CD14-positive monocyte (primary cell): ENCODE measurements around the gene SUSD1. TPM values are rescaled to one million over a fixed set of nuclear protein-coding genes. Genes with fewer than 3 reads are reported as not detected.
A peak's percentile ranks its signal among the peaks of the same experiment; 100 is the strongest.

ENCODE experiments used
- DNase-seq, 3 donors: peaks; one replicate each; pipeline ENCODE4 v3.0.0-alpha.2; 2011 to 2022
- H2AFZ ChIP-seq: 2 replicates; pipeline ENCODE4 v1.6.0; 2012; ENCODE audit warnings: mild to moderate bottlenecking, low read depth, low read length, inconsistent platforms; ENCODE audit not compliant: insufficient read depth, poor library complexity, severe bottlenecking
- H3K27ac ChIP-seq, 2 donors: 1 replicate in 1 of 2; 2 replicates in 1 of 2; pipeline ENCODE4 v1.5.1; 2012 to 2013; ENCODE audit warnings: low read length in 2 of 2, control low read depth in 1 of 2, inconsistent platforms in 1 of 2, low read depth in 1 of 2, mild to moderate bottlenecking in 1 of 2
- H3K27me3 ChIP-seq, 2 donors: one replicate each; pipeline versions ENCODE4 v1.6.0 to v1.6.1; 2011 to 2013; ENCODE audit warnings: low read length in 2 of 2; ENCODE audit not compliant: control insufficient read depth in 2 of 2, insufficient read depth in 2 of 2
- H3K36me3 ChIP-seq, 2 donors: replicated peaks in 1 of 2; 1 replicate in 1 of 2; 2 replicates in 1 of 2; pipeline versions ENCODE4 v1.5.1 to v1.6.1; 2012 to 2013; ENCODE audit warnings: low read length in 2 of 2, control low read depth in 1 of 2, inconsistent platforms in 1 of 2, mild to moderate bottlenecking in 1 of 2; ENCODE audit not compliant: insufficient read depth in 2 of 2, control insufficient read depth in 1 of 2
- H3K4me1 ChIP-seq, 2 donors: 1 replicate in 1 of 2; 2 replicates in 1 of 2; pipeline versions ENCODE4 v1.5.1 to v1.6.1; 2012 to 2013; ENCODE audit warnings: low read length in 2 of 2, control low read depth in 1 of 2, inconsistent platforms in 1 of 2, mild to moderate bottlenecking in 1 of 2, moderate library complexity in 1 of 2; ENCODE audit not compliant: insufficient read depth in 2 of 2, control insufficient read depth in 1 of 2
- H3K4me2 ChIP-seq: replicated peaks from 2 replicates; pipeline ENCODE3; 2012; ENCODE audit warnings: low read length, moderate library complexity, mild to moderate bottlenecking; ENCODE audit not compliant: poor library complexity, severe bottlenecking; ENCODE audit errors: extremely low read depth
- H3K4me3 ChIP-seq, 3 experiments: fragments of 200-600 bp in 1 of 3; sonication (generic) in 1 of 3; replicated peaks in 1 of 3; 1 replicate in 2 of 3; 2 replicates in 1 of 3; pipeline ENCODE4 v1.5.1; 2011 to 2013; ENCODE audit warnings: low read length in 3 of 3, mild to moderate bottlenecking in 3 of 3, control low read depth in 2 of 3, low read depth in 2 of 3, inconsistent platforms in 1 of 3, moderate library complexity in 1 of 3
- H3K79me2 ChIP-seq: 2 replicates; pipeline ENCODE4 v1.6.0; 2012; ENCODE audit warnings: mild to moderate bottlenecking, control low read depth, inconsistent platforms, low read length, moderate library complexity; ENCODE audit not compliant: insufficient read depth
- H3K9ac ChIP-seq: 2 replicates; pipeline ENCODE4 v1.6.0; 2017; ENCODE audit warnings: low read length, mild to moderate bottlenecking; ENCODE audit not compliant: insufficient read depth, poor library complexity, severe bottlenecking
- H3K9me3 ChIP-seq, 2 donors: replicated peaks in 1 of 2; 1 replicate in 1 of 2; 2 replicates in 1 of 2; pipeline versions ENCODE4 v1.5.1 to v1.6.1; 2012 to 2013; ENCODE audit warnings: low read length in 2 of 2, control low read depth in 1 of 2; ENCODE audit not compliant: control insufficient read depth in 1 of 2, insufficient read depth in 1 of 2
- H4K20me1 ChIP-seq: 2 replicates; pipeline ENCODE4 v1.6.0; 2012; ENCODE audit warnings: mild to moderate bottlenecking, low read length, control low read depth, moderate library complexity; ENCODE audit not compliant: insufficient read depth
- H3K27ac Mint-ChIP-seq, 7 donors: one replicate each; pipeline ENCODE4 v1.8.0; 2020; ENCODE audit warnings: mild to moderate bottlenecking in 7 of 7, mixed read lengths in 7 of 7, moderate library complexity in 6 of 7, inconsistent platforms in 2 of 7
- H3K27me3 Mint-ChIP-seq, 3 donors: one replicate each; pipeline ENCODE4 v1.8.0; 2021 to 2022; ENCODE audit warnings: low read depth in 3 of 3, mild to moderate bottlenecking in 3 of 3, mixed read lengths in 3 of 3, moderate library complexity in 3 of 3, inconsistent platforms in 1 of 3
- H3K36me3 Mint-ChIP-seq, 2 donors: one replicate each; pipeline ENCODE4 v1.8.0; 2020; ENCODE audit warnings: mixed read lengths in 2 of 2, inconsistent platforms in 1 of 2, mild to moderate bottlenecking in 1 of 2
- H3K4me1 Mint-ChIP-seq: one replicate; pipeline ENCODE4 v1.8.0; 2020; ENCODE audit warnings: mild to moderate bottlenecking, mixed read lengths
- H3K4me3 Mint-ChIP-seq, 2 donors: one replicate each; pipeline ENCODE4 v1.8.0; 2020; ENCODE audit warnings: mild to moderate bottlenecking in 2 of 2, mixed read lengths in 2 of 2, moderate library complexity in 1 of 2
- H3K9me3 Mint-ChIP-seq, 7 donors: one replicate each; pipeline ENCODE4 v1.8.0; 2020 to 2022; ENCODE audit warnings: mixed read lengths in 7 of 7, mild to moderate bottlenecking in 6 of 7, moderate library complexity in 6 of 7, inconsistent platforms in 2 of 7
- WGBS: methylation state at CpG from one replicate; pipeline ENCODE4 v1.1.5; 2013; ENCODE audit warnings: missing lambda C conversion rate; ENCODE audit not compliant: insufficient coverage; 5-methylcytosine and 5-hydroxymethylcytosine counted together
- intact Hi-C, 2 donors: fragments of 100-400 bp; cut with micrococcal nuclease; formaldehyde crosslinking; loops; one replicate each; pipeline versions ENCODE4 v1.15.0 to v1.15.1; 2023
- polyA plus RNA-seq, 3 donors: library from polyadenylated mRNA; depleted of rRNA in 1 of 3; unstranded in 2 of 3; stranded (reverse) in 1 of 3; fragments of 300-500 nt in 2 of 3; fragments of >200 nt in 1 of 3; fragmentation: Illumina TruSeq in 2 of 3; gene quantifications; 1 replicate in 2 of 3; 2 replicates in 1 of 3; pipeline ENCODE4 v1.2.3, GENCODE V29; 2012 to 2021
- TF ChIP-seq, protein P1 (sequence below): fragments of 200-600 bp; IDR thresholded peaks from one replicate; pipeline ENCODE4 v1.8.0; 2022; ENCODE audit warnings: antibody characterized with exemption, mild to moderate bottlenecking

The SUSD1 gene
- polyA plus RNA-seq, 3 donors: 29.1 to 42.3 (median 30.9) TPM

DNA sequence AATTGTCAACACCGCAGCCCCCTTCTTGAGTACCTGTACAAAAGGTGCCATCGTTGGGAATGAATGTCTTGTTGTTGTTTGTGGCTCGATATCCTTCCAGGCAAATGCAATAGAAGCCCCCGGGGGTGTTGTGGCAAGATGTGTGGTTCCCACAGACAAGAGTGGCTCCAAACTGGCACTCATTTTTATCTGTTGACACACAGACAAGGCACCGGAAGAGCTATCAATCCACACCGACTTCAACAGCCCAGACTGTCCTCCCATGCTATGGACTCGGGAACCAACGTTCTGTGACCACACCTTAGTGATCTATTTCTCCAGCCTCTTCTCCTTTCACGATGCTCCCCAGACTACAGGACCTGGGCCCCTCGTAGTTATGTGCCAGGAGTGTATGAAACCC is 25.9 kb downstream of the SUSD1 start:
- WGBS: 100% methylated on average over 5 of the region's 10 CpGs

DNA sequence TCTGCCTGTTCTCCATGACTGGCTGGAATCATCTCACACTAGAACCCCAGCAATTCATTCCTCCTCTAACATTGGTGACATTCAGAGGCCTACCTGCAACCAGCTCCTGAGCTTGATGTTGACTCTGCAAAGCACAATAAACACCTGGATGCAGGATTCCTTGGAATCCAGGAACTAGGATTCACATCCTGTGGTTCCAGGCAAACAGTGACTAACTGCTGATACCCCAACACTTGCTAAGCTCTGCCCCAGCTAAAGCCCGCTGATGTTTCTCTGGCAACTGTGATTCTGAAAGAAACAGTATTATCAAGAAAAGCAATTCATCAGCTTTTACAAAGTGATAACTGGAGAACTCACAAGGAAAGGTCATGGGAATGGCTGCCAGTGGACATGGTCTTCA is 29.2 kb downstream of the SUSD1 start:
- Histone ChIP-seq H3K4me2 (no peak overlapping the region), H2AFZ (no peak overlapping the region), H3K27me3 (no peaks in the 10 kb centered on the region), H3K9ac (no peak overlapping the region), H3K36me3 (peaks cover 83 to 97% of the 10 kb centered on the region in 2 donors), H3K4me3 (no peak overlapping the region), H3K79me2 (no peaks in the 10 kb centered on the region), H3K4me1 (no peaks in the 10 kb centered on the region), H3K9me3 (no peaks in the 10 kb centered on the region), H4K20me1 (peaks cover 4% of the 10 kb centered on the region), H3K27ac (peak overlapping the region in 1 of 2 donors; percentile 4)
- WGBS: no CpG with 5 or more reads among the region's 1 CpG
- Mint-ChIP-seq H3K36me3 (peaks cover 63 to 81% of the 10 kb centered on the region in 2 donors), H3K9me3 (peaks cover 0 to 2% (median 0%) of the 10 kb centered on the region in 7 donors), H3K27me3 (peaks cover 0 to 3% (median 0%) of the 10 kb centered on the region in 3 donors), H3K27ac (peak overlapping the region in 2 of 7 donors; percentile 51 to 80), H3K4me1 (no peaks in the 10 kb centered on the region), H3K4me3 (no peak overlapping the region)
- intact Hi-C loops: no loop called here
- TF ChIP-seq, protein P1, sequence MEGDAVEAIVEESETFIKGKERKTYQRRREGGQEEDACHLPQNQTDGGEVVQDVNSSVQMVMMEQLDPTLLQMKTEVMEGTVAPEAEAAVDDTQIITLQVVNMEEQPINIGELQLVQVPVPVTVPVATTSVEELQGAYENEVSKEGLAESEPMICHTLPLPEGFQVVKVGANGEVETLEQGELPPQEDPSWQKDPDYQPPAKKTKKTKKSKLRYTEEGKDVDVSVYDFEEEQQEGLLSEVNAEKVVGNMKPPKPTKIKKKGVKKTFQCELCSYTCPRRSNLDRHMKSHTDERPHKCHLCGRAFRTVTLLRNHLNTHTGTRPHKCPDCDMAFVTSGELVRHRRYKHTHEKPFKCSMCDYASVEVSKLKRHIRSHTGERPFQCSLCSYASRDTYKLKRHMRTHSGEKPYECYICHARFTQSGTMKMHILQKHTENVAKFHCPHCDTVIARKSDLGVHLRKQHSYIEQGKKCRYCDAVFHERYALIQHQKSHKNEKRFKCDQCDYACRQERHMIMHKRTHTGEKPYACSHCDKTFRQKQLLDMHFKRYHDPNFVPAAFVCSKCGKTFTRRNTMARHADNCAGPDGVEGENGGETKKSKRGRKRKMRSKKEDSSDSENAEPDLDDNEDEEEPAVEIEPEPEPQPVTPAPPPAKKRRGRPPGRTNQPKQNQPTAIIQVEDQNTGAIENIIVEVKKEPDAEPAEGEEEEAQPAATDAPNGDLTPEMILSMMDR: no peak
- no peak for DNase-seq

More for the DNA sequence above, 25.9 kb downstream of the SUSD1 start:
- Histone ChIP-seq H3K9me3 (no peaks in the 10 kb centered on the region), H2AFZ (no peak overlapping the region), H3K4me1 (no peaks in the 10 kb centered on the region), H3K4me3 (no peak overlapping the region), H3K27me3 (no peaks in the 10 kb centered on the region), H3K79me2 (peaks cover 5% of the 10 kb centered on the region), H3K4me2 (no peak overlapping the region), H3K27ac (no peak overlapping the region), H4K20me1 (peaks cover 4% of the 10 kb centered on the region), H3K9ac (no peak overlapping the region), H3K36me3 (peaks cover 69 to 88% of the 10 kb centered on the region in 2 donors)
- TF ChIP-seq, protein P1: no peak
- intact Hi-C loops: no loop called here
- Mint-ChIP-seq H3K27ac (no peak overlapping the region), H3K27me3 (peaks cover 0 to 3% (median 0%) of the 10 kb centered on the region in 3 donors), H3K9me3 (peaks cover 0 to 2% (median 0%) of the 10 kb centered on the region in 7 donors), H3K4me1 (no peaks in the 10 kb centered on the region), H3K36me3 (peaks cover 59 to 80% of the 10 kb centered on the region in 2 donors), H3K4me3 (no peak overlapping the region)
- no peak for DNase-seq
